IgD-negative memory B cell (primary cell): ENCODE measurements around the gene MLIP. TPM values are rescaled to one million over a fixed set of nuclear protein-coding genes. Genes with fewer than 3 reads are reported as not detected.
A peak's percentile ranks its signal among the peaks of the same experiment; 100 is the strongest.
"Not testable (repeated sequence)": the region's sequence is repeated elsewhere in the genome, so short reads cannot be mapped to it uniquely, and the experiment has no call there.

Source experiments
- H3K27ac Mint-ChIP-seq, 3 donors: one replicate each; pipeline ENCODE4 v1.8.0; 2020 to 2022; ENCODE audit warnings: mild to moderate bottlenecking in 3 of 3, mixed read lengths in 3 of 3, moderate library complexity in 1 of 3
- H3K27me3 Mint-ChIP-seq: one replicate; pipeline ENCODE4 v1.8.0; 2021; ENCODE audit warnings: mixed read lengths
- H3K36me3 Mint-ChIP-seq: one replicate; pipeline ENCODE4 v1.8.0; 2020; ENCODE audit warnings: mild to moderate bottlenecking, mixed read lengths
- H3K4me1 Mint-ChIP-seq, 3 donors: one replicate each; pipeline ENCODE4 v1.8.0; 2020 to 2022; ENCODE audit warnings: mixed read lengths in 3 of 3, mild to moderate bottlenecking in 1 of 3
- H3K4me3 Mint-ChIP-seq, 4 donors: one replicate each; pipeline ENCODE4 v1.8.0; 2020 to 2022; ENCODE audit warnings: mild to moderate bottlenecking in 4 of 4, mixed read lengths in 4 of 4, moderate library complexity in 3 of 4
- H3K9me3 Mint-ChIP-seq, 3 donors: one replicate each; pipeline ENCODE4 v1.8.0; 2020 to 2021; ENCODE audit warnings: mixed read lengths in 3 of 3, mild to moderate bottlenecking in 1 of 3
- polyA plus RNA-seq: library from polyadenylated mRNA; unstranded; fragments of 300-500 nt; fragmentation: Illumina TruSeq; gene quantifications from one replicate; pipeline ENCODE4 v1.2.3, GENCODE V29; 2021

The MLIP gene, protein sequence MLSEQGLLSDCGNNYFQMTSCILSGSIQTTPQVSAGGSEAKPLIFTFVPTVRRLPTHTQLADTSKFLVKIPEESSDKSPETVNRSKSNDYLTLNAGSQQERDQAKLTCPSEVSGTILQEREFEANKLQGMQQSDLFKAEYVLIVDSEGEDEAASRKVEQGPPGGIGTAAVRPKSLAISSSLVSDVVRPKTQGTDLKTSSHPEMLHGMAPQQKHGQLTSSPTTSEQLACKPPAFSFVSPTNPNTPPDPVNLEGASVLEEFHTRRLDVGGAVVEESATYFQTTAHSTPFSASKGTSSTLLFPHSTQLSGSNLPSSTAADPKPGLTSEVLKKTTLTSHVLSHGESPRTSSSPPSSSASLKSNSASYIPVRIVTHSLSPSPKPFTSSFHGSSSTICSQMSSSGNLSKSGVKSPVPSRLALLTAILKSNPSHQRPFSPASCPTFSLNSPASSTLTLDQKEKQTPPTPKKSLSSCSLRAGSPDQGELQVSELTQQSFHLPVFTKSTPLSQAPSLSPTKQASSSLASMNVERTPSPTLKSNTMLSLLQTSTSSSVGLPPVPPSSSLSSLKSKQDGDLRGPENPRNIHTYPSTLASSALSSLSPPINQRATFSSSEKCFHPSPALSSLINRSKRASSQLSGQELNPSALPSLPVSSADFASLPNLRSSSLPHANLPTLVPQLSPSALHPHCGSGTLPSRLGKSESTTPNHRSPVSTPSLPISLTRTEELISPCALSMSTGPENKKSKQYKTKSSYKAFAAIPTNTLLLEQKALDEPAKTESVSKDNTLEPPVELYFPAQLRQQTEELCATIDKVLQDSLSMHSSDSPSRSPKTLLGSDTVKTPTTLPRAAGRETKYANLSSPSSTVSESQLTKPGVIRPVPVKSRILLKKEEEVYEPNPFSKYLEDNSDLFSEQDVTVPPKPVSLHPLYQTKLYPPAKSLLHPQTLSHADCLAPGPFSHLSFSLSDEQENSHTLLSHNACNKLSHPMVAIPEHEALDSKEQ
- polyA plus RNA-seq = not detected

DNA sequence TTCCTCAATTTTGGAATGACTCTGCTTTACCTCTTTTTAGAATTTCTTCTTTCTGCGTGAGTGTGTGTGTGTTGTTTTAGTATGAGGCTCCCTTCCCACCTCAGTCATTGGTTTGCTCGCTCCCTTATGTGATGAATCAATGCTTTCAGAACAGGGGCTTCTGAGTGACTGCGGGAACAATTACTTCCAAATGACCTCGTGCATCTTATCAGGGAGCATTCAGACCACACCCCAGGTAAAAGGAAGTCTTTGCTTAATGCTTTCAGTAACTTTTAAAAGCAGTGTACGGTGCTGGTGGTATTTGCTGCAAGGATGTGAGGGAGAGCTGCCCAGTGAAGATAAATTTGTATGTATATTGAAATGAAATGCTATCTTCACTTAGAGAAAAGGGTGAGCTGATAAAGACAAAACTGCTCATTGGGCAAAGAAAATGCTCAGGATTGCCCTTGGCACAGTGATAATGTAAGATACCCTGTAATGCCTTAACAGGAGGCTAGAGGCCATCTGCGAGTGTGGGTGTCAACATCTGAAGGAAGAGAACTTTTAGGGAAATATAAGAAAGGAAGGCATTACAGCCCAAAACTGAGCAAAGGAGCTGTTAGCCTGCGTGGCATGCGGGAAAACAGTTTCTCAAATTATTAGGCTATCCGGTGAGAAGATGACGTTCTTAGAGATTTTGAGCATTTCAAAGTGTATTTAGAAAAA lies at the start of gene MLIP:
Gene MLIP, plus strand, starts transcription at position 103 of the 705 bp plus-strand sequence. Its CDS starts 37 bp downstream, at position 140.
- no peaks in the 10 kb centered on the region for H3K4me1 Mint-ChIP-seq
- peaks cover 0 to 4% (median under 1%) of the 10 kb centered on the region in 3 donors for H3K9me3 Mint-ChIP-seq
- no peaks in the 10 kb centered on the region for H3K36me3 Mint-ChIP-seq
- no peak within 1 kb of the TSS for H3K27ac Mint-ChIP-seq
- H3K4me3 Mint-ChIP-seq = no peak within 1 kb of the TSS
- peaks cover 1% of the 10 kb centered on the region for H3K27me3 Mint-ChIP-seq

DNA sequence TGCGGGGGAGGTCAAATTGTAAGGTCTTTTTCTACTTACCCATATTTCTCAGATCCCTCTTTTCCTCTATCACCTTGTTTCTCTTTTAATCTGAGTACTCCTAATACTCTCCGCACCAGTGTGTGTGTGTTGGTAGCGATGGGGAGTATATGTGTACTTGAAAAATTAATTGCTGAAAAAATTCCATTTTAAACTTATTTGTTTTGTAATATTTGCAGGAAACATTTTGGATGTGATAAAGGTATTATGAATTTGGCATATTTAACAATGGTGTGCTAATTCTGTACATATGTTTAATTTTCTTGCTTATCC lies 48.1 kb upstream of the MLIP start:
- Mint-ChIP-seq H3K9me3 (no peaks in the 10 kb centered on the region), H3K27me3 (no peaks in the 10 kb centered on the region), H3K27ac (no peak overlapping the region), H3K4me1 (no peaks in the 10 kb centered on the region), H3K4me3 (no peak overlapping the region), H3K36me3 (no peaks in the 10 kb centered on the region)

DNA sequence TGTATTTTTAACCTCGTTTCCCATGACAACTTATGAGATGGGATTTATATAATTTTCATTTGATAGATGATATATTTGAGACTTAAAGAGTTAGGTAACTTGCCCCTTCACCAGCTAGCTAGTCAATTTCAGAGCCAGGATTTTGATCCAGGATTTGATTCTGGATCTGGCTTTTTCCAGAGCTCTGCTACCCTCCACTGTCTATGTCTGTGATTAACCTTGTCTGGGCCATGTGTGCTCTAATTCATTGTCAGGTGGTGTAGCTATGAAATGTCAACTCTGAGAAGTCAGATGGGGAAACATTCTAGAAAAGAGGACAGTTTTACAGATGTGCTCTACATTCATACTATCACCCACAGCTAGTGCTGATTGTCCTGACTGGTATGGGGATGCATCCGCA lies 42.5 kb upstream of the MLIP start:
- Mint-ChIP-seq H3K27me3 (peaks cover 5% of the 10 kb centered on the region), H3K36me3 (no peaks in the 10 kb centered on the region), H3K4me1 (no peaks in the 10 kb centered on the region), H3K4me3 (no peak overlapping the region), H3K27ac (no peak overlapping the region), H3K9me3 (no peaks in the 10 kb centered on the region)

DNA sequence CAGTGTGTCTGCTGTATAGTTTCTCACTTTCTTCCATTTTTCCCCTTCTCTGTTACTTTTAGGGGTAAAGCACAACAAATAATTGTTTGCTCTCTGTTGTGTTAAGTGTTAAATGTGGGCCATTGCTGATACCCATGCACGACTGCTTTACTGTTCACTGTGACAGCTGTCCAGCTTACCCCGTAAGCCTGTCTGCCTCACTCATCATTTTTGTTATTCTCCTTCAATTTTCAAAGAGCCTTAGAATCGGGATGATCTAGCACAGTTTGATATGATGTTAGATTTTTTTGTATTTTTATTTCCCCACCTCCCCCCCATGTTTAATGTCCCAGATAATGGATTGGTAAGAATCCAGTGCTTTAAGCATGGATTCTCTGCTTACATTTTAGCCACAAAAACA lies 41.2 kb upstream of the MLIP start:
- Mint-ChIP-seq H3K4me3 (no peak overlapping the region), H3K27ac (peak overlapping the region in 1 of 3 donors; percentile 64), H3K4me1 (no peaks in the 10 kb centered on the region), H3K36me3 (no peaks in the 10 kb centered on the region), H3K9me3 (peaks cover 0 to 3% (median 0%) of the 10 kb centered on the region in 3 donors), H3K27me3 (peaks cover 5% of the 10 kb centered on the region)

DNA sequence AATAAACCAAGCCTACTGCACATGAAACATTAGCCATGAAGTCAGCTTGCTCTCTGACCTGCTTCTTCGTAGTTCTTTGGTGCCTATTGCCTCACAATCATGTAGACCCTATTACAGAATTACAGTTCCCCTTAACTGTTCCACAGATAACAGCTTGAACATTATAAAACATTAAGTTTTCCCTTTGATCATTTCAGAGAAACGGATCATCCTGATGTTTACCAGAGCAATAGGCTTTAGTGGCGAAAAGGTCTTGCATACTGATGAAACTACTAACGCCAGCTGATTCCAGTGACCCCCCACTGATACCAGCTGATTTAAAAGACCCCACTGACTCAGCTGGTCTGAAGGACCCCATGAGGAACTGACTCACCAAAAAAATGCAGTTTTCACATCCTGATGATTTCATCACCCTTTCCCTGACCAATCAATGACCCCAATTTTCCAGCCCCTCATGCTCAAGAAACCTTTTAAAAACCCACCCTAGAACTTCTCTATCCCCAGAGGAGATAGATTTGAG lies 39.4 kb upstream of the MLIP start:
- Mint-ChIP-seq H3K27ac (no peak overlapping the region), H3K36me3 (no peaks in the 10 kb centered on the region), H3K4me1 (no peaks in the 10 kb centered on the region), H3K9me3 (peaks cover 0 to 3% (median 0%) of the 10 kb centered on the region in 3 donors), H3K27me3 (peaks cover 5% of the 10 kb centered on the region), H3K4me3 (no peak overlapping the region)

DNA sequence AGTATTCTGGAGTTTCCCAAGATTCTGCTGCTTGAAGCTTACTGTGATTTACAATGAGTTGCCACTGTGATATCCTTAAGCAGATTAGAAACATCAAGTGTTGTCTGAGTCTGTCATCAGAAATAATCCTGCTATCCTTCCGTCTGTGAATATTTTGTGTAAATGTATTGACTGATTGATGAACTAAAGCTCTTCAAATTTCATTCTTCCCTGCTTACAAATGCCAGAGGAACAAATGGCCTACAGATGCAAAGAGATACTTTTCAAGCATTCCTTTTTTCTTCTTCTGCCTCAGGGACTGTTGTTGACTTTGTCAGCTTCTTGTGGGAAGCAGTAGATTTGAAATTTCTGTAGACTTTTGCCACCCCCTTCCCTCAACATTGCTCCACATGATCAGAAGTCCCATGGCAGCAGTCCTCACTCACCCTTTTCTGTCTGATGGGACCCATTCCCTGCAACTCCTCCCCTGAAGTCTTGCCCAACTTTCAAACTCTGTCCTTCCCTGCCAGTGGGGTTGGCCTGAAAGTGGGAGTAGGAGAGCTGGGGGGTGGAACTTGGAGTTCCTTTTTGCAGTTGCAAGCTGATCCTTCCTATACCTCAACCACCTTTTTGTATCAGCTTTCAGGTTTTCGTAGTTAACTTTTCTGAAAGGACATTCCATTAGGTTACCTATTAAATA lies 38.5 kb upstream of the MLIP start:
- Mint-ChIP-seq H3K4me1 (no peaks in the 10 kb centered on the region), H3K27ac (no peak overlapping the region), H3K27me3 (peaks cover 5% of the 10 kb centered on the region), H3K36me3 (no peaks in the 10 kb centered on the region), H3K9me3 (peaks cover 0 to 3% (median 0%) of the 10 kb centered on the region in 3 donors), H3K4me3 (no peak overlapping the region)

DNA sequence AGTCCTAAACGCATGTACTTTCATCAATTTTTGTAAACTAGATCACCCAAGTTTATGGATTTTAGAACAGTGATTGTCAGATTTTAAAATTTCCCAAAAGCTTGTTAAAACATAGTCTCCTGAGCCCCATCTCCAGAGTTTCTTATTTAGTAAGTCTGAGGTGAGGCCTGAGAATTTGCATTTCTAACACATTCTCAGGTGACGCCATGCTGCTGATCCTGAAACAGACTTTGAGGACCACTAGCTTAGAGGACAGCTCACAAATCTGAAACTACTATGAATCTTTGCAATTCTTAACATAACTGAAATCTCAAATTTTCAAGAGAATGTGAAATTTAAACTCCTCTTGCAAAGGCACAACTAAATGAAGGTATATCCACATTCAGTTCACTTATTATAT lies 37.8 kb upstream of the MLIP start:
- H3K36me3 Mint-ChIP-seq = no peaks in the 10 kb centered on the region
- H3K4me1 Mint-ChIP-seq = no peaks in the 10 kb centered on the region
- H3K4me3 Mint-ChIP-seq = no peak overlapping the region
- peaks cover 0 to 3% (median 0%) of the 10 kb centered on the region in 3 donors for H3K9me3 Mint-ChIP-seq
- peaks cover 5% of the 10 kb centered on the region for H3K27me3 Mint-ChIP-seq
- H3K27ac Mint-ChIP-seq = no peak overlapping the region

DNA sequence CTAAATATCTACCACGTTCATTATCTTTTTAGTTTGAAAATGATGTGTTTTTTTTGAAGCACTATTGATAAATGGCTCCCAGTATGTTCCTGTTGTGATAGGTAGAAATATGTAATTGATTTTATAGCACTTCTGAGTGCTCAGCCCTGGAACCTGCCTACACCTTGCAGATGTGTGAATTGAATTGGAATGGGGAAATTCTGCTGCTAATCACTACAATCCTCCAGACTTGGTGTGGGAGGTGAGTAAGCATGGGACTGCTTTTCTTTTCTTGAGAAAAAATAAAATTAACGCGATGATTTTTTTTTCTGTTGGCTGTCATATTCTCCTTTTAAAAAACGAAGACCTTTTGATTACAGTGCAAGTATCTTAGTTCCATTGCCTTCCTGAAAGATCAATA lies 37.1 kb upstream of the MLIP start:
- Mint-ChIP-seq H3K27me3 (peaks cover 5% of the 10 kb centered on the region), H3K4me1 (no peaks in the 10 kb centered on the region)

DNA sequence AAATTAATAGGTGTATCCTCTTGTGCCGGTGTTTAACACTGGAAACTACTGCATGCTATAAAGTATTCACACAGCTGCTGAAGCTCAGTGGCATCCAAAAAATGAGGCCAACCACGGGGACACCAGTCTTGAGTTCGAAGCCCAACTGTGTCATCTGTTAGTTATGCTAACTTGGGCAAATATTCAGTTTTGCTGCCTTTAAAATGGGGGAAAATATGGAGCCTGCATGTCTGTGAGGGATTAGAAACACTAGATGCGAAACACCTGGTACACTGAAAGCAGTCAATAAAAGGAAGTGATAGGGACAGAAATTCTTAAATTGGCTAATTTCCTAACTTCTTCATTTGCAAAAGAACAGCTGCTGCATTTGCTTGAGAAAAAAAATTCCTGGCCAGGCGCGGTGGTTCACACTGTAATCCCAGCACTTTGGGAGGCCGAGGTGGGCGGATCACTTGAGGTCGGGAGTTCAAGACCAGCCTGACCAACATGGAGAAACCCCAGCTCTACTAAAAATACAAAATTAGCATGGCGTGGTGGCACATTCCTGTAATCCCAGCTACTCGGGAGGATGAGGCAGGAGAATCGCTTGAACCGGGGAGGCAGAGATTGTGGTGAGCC lies 36.6 kb upstream of the MLIP start:
- Mint-ChIP-seq H3K27ac (no peak overlapping the region), H3K36me3 (no peaks in the 10 kb centered on the region), H3K4me3 (no peak overlapping the region), H3K27me3 (peaks cover 5% of the 10 kb centered on the region), H3K4me1 (no peaks in the 10 kb centered on the region), H3K9me3 (peaks cover 0 to 3% (median 0%) of the 10 kb centered on the region in 3 donors)

More for the DNA sequence above, 37.1 kb upstream of the MLIP start:
- H3K9me3 Mint-ChIP-seq = peaks cover 0 to 3% (median 0%) of the 10 kb centered on the region in 3 donors
- no peak overlapping the region for H3K27ac Mint-ChIP-seq
- no peak overlapping the region for H3K4me3 Mint-ChIP-seq
- H3K36me3 Mint-ChIP-seq = no peaks in the 10 kb centered on the region

DNA sequence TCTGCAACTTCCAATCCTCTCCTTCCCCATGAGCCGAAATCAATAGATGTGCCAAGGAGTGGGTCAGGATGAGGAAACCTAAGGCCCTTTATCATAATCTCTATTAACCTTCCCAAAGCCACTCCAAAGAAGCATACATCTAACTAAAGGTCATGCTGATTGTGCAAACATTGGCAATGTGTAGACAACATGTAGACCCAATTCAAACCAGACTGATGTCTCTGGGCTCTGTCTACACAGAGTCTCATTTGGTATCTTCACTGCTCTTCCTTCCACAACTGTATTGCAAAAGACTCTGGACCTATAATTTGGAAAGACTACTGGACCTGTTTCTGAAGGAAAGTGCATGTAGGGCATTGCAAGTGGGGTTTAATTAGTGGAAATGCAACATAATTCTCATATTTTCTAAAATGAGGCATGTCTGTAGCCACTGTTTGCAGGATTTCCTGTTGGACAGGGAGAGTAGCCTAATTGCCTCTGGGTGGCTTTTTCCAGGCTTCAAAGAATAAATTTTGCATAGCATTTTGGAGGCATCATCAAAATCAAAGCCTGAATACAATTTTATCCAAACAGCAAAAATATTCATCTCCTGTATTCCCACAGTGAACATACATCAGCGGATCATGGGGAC lies 35.0 kb upstream of the MLIP start:
- peaks cover 0 to 3% (median 1%) of the 10 kb centered on the region in 3 donors for H3K9me3 Mint-ChIP-seq
- H3K36me3 Mint-ChIP-seq = no peaks in the 10 kb centered on the region
- no peak overlapping the region for H3K27ac Mint-ChIP-seq
- no peaks in the 10 kb centered on the region for H3K4me1 Mint-ChIP-seq
- H3K27me3 Mint-ChIP-seq = peaks cover 2% of the 10 kb centered on the region
- H3K4me3 Mint-ChIP-seq = no peak overlapping the region

DNA sequence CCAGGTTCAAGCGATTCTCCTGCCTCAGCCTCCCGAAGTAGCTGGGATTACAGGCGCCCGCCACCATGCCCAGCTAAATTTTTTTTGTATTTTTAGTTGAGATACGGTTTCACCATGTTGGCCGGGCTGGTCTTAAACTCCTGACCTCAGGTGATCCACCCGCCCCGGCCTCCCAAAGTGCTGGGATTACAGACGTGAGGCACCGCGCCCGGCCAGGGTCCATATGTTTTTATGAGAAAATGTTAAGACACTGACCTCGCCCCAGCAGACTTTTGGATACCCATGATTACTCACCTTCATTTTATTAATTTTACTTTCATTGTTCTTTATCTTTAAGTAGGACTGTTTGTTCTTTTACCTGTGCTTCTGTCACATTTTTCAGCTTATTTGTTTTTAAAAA lies 29.7 kb upstream of the MLIP start:
- not testable (repeated sequence) for H3K36me3 Mint-ChIP-seq, H3K27me3 Mint-ChIP-seq, H3K4me3 Mint-ChIP-seq, H3K4me1 Mint-ChIP-seq, H3K9me3 Mint-ChIP-seq, H3K27ac Mint-ChIP-seq

DNA sequence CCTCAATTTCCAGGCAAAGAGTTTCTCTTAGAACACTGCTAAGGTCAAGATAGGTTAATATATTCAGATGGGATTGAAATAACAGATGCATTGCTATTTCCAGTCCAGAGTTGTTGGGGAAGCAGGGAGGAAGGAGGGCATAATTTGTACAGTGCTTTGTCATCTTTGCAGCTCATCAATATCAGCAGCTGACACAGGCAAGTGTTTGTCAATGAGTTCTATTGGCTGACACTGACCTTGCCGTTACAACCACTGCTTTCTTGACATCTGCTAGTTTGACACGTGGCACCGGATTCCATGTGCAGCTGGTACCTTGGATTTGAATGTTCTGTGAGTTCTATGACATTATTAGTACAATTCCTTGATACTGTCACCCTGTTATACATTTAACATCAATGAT lies 28.0 kb upstream of the MLIP start:
- Mint-ChIP-seq H3K9me3 (peaks cover 0 to 1% (median 0%) of the 10 kb centered on the region in 3 donors), H3K27ac (no peak overlapping the region), H3K4me1 (no peaks in the 10 kb centered on the region), H3K4me3 (no peak overlapping the region), H3K27me3 (peaks cover 3% of the 10 kb centered on the region), H3K36me3 (no peaks in the 10 kb centered on the region)

DNA sequence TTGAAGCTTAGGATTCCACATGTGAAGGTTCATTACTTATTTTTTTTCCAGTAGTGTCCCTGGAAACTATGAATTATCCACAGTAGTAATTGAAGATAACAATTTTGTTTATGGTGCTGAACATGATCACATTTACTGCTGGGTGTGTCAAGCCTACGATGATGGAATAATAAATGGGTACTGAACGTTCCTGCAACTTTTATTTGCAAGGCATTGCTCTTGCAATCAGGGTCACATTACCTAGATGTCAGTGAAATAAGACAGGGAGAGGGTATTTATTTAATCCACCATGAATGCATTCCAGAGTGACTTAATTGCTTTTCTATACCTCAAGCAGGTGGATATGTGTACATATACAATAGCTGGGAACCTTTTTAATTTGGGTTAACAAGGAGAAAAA lies 27.0 kb upstream of the MLIP start:
- H3K27ac Mint-ChIP-seq = no peak overlapping the region
- no peaks in the 10 kb centered on the region for H3K4me1 Mint-ChIP-seq
- no peak overlapping the region for H3K4me3 Mint-ChIP-seq
- H3K27me3 Mint-ChIP-seq = peaks cover 3% of the 10 kb centered on the region
- peaks cover 0 to 1% (median 0%) of the 10 kb centered on the region in 3 donors for H3K9me3 Mint-ChIP-seq
- H3K36me3 Mint-ChIP-seq = no peaks in the 10 kb centered on the region

DNA sequence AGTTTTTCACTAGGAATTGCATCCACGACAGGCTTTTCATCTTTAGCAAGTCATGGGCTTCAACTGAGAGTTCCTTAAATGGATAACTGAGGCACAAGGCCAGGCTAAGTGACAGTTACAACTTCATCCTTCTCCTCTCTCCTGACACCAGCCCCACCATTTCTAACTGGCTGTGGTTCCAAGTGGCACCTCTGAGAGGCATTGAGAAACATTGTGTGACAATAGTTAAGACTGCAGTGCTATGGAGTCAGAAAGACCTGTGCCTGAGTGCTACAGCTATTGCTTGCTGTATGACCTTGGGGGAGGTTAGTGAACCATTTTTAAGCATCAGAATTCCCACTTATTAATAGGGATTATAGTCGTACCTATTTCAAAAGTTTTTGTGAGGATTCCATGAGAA lies 26.2 kb upstream of the MLIP start:
- Mint-ChIP-seq H3K36me3 (no peaks in the 10 kb centered on the region), H3K4me1 (no peaks in the 10 kb centered on the region), H3K27me3 (peaks cover 3% of the 10 kb centered on the region), H3K27ac (no peak overlapping the region), H3K9me3 (peaks cover 0 to under 1% (median 0%) of the 10 kb centered on the region in 3 donors), H3K4me3 (no peak overlapping the region)
